ENCODE data around the gene MMP19.

GRCh38 chr12:55795950-55796349 is 46.8 kb downstream of the MMP19 start:
- TF ChIP-seq POLR2AphosphoS5 (IDR thresholded peaks at IDR 0.05; ENCODE audit: borderline replicate concordance, low read depth, low read length) (no peak), EZH2 (IDR thresholded peaks at IDR 0.05) (no peak), FOXP2 (optimal IDR thresholded peaks at IDR 0.05; ENCODE audit: control extremely low read depth, extremely low read length, insufficient read depth) (no peak)
